ENCODE measurements around the gene GTSE1.

GTSE1 gene

GRCh38 chr22:46368422-46368821 lies 71.8 kb downstream of the GTSE1 start:
- no peak for DNase-seq

- DNase-seq: no peak
These were observed 72.4 kb downstream of the GTSE1 start for GRCh38 chr22:46368871-46369715.

GRCh38 chr22:46369716-46370583 lies 73.3 kb downstream of the GTSE1 start:
- DNase-seq: no peak

GRCh38 chr22:46370584-46371291 lies 74.1 kb downstream of the GTSE1 start:
- peak; percentile 45 for DNase-seq

GRCh38 chr22:46371623-46372226 lies 75.1 kb downstream of the GTSE1 start:
- DNase-seq: no peak

GRCh38 chr22:46372686-46373085 lies 76.0 kb downstream of the GTSE1 start:
- no peak for DNase-seq

GRCh38 chr22:46373159-46373558 lies 76.5 kb downstream of the GTSE1 start:
- no peak for DNase-seq

- peak; percentile 7 for DNase-seq
These were observed 77.4 kb downstream of the GTSE1 start for GRCh38 chr22:46373921-46374662.

- DNase-seq: no peak
These were observed 78.2 kb downstream of the GTSE1 start for GRCh38 chr22:46374663-46375474.

GRCh38 chr22:46376111-46376510 lies 79.4 kb downstream of the GTSE1 start:
- no peak for DNase-seq

GRCh38 chr22:46376908-46377524 lies 80.3 kb downstream of the GTSE1 start:
- DNase-seq: no peak

- DNase-seq: no peak
These were observed 81.1 kb downstream of the GTSE1 start for GRCh38 chr22:46377525-46378425.

GRCh38 chr22:46378426-46379065 lies 81.9 kb downstream of the GTSE1 start:
- no peak for DNase-seq

- no peak for DNase-seq
These were observed 82.6 kb downstream of the GTSE1 start for GRCh38 chr22:46379066-46379930.

GRCh38 chr22:46380069-46380468 lies 83.4 kb downstream of the GTSE1 start:
- DNase-seq: no peak
